GM18951 (cell line): ENCODE measurements around the gene ADAMTS13.
"Not testable (repeated sequence)": the region's sequence is repeated elsewhere in the genome, so short reads cannot be mapped to it uniquely, and the experiment has no call there.

Experiments used
- POLR2A ChIP-seq: IDR thresholded peaks from 4 replicates; pipeline ENCODE4 v1.6.1; 2011; ENCODE audit warnings: mild to moderate bottlenecking; ENCODE audit not compliant: insufficient read length, insufficient read depth; ENCODE audit errors: extremely low read depth
- in situ Hi-C: fragments of 300-500 bp; cut with MboI; formaldehyde crosslinking; loops from one replicate; pipeline ENCODE4 v1.12.0; 2022; ENCODE audit warnings: low sequenced_read_pairs, mixed read lengths, inconsistent platforms; ENCODE audit not compliant: unreplicated experiment

The ADAMTS13 gene

DNA sequence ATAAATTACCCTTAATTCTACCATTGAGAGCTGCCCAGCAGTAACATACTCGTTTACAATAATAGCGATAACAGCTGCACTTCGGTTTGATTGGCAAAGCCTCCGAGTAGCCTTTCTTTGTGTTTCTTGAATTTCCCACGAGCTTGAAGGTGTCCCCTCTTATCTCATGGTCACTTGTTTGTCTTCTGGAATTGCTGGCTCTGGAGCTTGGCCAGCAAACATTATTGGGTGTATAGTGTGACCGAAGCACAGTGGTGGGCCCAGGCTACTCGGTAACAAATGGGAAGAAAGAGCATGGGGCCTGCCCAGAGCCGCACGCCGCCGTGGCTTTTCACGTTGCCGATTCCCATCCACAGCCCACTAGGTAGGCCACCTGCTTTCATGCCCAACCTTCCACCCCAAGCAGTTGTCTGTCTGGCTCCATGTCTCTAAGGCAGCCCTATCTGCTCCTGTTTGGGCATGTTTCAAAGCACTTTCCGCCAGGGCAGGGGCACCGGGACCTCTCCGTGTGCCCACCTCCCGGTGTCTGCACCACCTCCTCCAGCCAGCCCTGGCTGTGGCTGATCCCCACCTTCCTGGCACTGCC, 37.3 kb upstream of the ADAMTS13 start:
- in situ Hi-C loops: no loop called here
- TF ChIP-seq POLR2A: no peak

DNA sequence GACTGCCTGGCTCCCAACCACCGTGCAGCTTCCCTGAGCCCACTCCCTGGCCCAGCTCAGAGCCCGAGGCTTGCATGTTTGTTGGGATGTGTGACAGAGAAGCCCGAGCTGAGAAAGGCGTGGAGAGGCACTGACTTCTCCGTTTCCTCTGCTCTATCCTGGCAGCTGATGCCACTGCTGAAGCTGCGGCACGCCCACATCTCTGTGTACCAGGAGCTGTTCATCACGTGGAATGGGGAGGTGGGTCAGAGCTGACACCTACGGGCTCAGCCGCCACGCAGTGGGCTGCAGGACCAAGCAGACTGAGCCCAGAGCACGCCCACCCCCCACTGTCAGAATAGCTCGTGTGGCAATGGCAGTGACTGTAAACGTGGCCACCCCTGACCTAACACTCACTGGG, 36.7 kb upstream of the ADAMTS13 start:
- in situ Hi-C loops: no loop called here

DNA sequence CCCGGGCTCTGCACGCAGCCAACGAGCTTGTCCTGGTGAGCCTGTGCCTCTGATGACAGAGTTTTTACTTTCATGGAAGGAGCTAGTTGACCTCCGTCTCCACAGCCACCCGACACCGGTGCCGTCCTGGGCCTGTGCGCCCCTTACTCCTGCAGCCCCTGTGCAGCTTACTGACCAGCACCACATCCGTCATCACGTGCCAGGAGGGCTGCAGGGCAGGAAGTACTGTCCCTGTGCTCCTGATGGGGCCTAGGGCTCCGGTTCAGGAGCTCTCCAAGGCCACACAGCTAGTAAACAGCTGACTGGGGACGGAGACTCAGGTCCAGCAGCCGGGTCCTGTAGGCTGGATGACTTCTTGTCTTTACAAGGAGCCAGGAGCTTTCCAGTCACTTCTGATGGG, 35.8 kb upstream of the ADAMTS13 start:
- in situ Hi-C loops: no loop called here

More for the DNA sequence above, 36.7 kb upstream of the ADAMTS13 start:
- TF ChIP-seq POLR2A: no peak

DNA sequence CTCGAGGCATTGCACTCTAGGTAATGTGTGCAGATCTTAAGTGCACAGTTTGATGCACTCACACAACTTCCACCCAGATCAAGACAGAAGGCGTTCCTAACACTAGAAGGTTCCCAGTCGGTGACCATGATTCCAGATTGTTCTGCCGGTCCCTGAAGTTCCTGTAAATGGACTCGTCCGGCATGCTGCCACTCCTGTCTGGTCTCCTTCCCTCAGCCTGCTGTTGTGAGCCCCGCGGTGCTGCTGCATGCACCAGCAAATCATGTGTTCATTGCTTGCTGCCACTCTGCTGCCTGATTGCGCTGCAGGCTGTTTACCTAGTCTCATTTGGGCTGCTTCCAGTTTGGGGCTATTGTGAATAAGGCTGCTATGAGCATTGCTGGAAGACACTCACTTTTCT, 34.5 kb upstream of the ADAMTS13 start:
- TF ChIP-seq POLR2A: no peak
- in situ Hi-C loops: no loop called here

More for the DNA sequence above, 35.8 kb upstream of the ADAMTS13 start:
- no peak for TF ChIP-seq POLR2A

DNA sequence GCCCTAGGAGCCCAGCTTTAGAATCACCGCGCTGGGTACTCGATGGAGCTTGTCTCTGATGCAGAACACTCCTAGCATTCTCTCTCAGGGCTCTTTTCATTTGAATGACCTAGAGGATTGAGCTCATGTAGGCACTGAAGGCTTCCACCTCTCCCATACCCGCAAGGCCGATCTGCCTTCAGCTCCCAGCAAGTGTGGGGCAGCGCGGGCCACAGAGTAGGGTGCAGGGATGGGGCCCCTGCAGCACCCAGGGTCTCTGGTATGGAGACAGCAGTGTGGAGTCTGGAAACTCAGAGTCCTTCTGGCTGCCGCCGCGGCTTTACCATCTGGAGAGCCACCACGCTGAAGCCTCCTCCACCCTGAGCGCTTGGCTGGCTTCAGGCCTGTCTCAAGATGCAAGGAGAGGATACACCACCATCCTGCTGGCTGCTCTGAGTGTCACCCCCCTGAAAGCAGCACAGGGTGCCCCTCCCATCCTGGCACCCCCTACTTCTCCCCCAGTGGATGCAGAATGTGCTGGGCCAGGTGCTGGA, 33.1 kb upstream of the ADAMTS13 start:
- in situ Hi-C loops: no loop called here
- no peak for TF ChIP-seq POLR2A

DNA sequence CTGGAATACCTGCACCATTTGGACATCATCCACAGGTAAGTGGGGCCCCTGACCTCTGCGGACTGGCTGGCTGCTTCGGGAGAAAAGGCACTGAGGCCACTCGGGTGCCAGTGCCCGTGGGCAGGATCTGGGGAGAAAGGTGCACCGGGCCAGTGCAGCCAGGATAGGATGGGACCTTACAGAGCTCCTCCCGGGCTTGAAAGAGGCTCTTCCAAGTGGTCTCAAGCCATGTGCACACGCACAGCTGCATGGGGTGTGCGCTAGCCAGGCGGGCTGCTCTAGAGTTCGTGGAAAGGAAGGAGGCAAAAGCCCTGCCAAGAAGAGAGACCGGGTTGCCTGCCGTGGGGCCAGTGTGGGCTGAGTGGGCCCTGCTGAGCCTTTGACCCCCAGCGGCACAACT, 32.6 kb upstream of the ADAMTS13 start:
- in situ Hi-C loops: no loop called here

DNA sequence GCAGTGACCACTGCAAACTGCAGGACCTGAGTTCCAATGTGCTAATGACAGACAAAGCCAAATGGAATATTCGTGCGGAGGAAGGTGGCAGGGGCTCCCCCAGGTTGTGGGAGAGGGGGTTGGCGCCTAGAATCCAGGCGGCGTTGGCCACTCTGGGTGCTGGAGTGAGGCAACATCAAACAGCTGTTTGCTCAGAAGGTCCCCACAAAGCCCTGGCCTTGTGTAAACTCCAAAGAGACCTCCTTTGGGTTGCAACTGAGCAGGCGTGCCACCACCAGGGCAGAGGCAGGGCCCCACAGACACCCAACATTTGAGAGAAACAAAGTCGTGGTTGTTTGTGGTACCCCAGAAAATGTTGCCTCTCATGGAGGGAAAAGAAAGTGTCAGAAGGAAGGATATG, 31.5 kb upstream of the ADAMTS13 start:
- in situ Hi-C loops: no loop called here
- TF ChIP-seq POLR2A: no peak

More for the DNA sequence above, 32.6 kb upstream of the ADAMTS13 start:
- TF ChIP-seq POLR2A: no peak

DNA sequence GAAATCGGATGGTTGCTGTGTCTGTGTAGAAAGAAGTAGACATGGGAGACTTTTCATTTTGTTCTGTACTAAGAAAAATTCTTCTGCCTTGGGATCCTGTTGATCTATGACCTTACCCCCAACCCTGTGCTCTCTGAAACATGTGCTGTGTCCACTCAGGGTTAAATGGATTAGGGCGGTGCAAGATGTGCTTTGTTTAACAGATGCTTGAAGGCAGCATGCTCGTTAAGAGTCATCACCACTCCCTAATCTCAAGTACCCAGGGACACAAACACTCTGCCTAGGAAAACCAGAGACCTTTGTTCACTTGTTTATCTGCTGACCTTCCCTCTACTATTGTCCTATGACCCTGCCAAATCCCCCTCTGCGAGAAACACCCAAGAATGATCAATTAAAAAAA, 30.7 kb upstream of the ADAMTS13 start:
- in situ Hi-C loops: not testable (repeated sequence)

DNA sequence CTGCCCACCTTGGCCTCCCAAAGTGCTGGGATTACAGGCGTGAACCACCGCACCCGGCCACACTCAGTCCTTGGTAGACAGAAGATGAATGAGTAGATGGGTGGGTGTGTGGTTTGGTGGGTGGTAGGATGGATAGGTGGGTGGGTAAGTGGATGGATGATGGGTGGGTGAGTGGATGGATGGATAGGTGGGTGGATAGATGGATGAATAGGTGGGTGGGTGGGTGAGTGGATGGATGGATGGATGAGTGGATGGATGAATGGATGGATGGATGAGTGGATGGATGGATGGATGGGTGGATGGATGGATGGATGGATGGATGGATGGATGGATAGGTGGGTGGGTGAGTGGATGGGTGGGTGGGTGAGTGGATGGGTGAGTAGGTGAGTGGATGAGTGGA, 29.9 kb upstream of the ADAMTS13 start:
- in situ Hi-C loops: not testable (repeated sequence)

DNA sequence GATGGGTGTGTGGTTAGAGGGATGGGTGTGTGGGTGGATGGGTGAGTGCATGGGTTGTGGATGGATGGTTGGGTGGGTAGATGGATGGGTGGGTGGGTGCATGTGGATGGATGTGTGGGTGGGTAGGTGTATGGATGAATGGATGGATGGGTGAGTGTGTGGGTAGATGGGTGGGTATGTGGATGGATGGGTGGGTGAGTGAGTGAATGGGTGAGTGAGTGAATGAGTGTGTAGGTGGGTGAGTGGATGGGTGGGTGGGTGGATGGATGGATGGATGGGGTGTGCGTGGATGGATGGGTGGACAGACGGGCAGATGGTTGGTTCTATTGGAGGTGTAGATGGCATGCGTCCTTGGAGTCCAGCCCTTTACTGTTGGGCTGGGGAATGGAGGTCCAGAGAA, 28.8 kb upstream of the ADAMTS13 start:
- in situ Hi-C loops: no loop called here
- no peak for TF ChIP-seq POLR2A

DNA sequence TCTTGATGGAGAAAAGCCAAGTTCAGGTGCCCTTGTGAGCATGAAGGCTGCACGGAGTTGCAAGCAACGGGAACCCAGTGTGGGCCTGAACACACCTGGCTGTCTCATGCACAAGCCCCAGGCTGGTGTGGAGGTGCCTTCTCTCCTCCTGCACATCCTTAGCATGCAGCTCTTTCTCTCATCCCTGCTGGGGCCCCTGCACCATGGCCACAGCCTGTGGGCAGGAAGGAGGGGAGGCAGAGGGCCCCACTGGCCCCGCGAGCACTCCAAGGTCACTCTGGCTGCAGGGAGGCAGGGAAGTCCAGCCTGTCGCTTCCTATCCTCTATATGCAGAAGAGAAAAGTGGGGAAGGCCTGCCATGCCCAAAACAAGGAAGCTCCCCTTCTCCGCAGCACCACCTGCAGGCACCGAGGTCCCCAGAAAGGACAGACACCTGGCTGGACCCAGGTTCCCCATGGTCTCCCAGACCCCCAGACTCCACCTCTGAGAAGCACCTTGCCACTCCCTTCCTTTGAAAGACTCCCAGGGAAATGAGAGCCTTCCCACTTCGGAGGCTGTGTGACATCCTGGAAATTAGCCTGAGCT, 27.4 kb upstream of the ADAMTS13 start:
- no peak for TF ChIP-seq POLR2A
- in situ Hi-C loops: no loop called here

DNA sequence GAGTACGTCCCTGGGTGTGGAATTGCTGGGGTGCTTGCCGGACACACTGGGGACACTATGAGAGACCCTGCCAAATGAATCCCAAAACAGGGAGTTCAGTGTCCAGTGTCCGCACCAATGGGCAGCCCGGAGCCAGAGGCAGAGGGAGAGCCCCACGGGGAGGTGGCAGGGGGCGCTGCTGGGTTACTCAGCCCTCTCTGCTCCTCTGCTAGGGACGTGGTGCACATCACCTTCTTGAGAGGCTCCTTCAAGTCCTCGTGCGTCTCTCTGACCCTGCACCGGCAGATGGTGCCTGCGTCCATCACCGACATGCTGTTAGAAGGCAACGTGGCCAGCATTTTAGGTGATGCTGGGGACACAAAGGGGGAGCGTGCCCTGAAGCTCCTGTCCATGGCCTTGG, 25.2 kb upstream of the ADAMTS13 start:
- in situ Hi-C loops: no loop called here
- no peak for TF ChIP-seq POLR2A

DNA sequence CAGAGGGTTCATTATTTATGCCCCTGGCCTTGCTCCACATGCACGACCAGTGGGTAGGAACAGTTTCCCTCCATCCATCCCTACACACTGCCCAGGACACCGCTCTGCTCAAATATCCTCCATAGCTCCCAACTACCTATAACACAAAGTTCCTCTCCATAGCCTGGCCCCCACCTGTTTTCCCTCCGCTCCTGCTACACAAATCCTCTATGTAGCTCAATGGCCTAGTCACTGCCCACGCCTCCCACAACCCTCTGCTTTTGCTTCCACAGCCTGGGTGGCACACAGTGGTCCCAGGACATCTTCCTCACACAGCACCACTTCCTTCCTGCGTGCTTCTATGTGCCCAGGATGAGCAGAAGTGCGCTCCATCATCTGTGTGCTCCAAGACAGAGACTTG, 24.8 kb upstream of the ADAMTS13 start:
- TF ChIP-seq POLR2A: no peak
- in situ Hi-C loops: no loop called here

DNA sequence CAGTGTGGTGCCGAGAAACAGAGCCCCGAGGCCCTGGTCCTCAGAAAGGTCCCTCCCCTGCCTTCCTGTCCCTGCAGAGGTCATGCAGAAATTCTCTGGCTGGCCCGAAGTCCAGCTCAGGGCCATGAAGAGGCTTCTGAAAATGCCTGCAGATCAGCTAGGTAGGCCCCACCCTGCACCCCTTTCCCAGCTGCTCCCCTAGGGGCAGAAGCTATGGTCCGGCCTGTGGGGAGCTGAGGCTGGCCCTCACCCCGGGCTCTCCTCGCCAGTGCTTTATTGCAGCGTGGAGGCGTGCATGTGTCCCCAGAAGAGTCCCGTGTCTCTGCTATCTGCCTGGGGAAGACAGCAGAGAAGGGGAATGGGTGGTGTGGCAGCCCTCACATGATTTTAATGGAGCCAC, 24.3 kb upstream of the ADAMTS13 start:
- TF ChIP-seq POLR2A: no peak
- in situ Hi-C loops: no loop called here

DNA sequence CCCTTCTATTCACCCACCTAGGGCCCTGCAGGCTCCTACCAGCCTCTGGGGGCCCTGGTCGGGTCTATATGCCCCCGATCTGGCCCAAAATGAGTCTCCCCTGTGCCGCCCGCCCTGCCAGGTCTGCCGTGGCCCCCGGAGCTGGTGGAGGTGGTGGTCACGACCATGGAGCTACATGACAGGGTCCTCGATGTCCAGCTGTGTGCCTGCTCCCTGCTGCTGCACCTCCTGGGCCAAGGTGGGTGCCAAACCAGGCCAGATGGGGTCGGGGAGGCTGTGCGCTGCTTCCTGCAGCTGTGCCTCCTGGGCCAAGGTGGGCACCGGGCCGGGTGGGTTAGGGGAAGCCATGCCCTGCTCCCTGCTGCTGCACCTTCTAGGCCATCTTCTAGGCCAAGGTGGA, 21.9 kb upstream of the ADAMTS13 start:
- no peak for TF ChIP-seq POLR2A

More for the DNA sequence above, 21.9 kb upstream of the ADAMTS13 start:
- in situ Hi-C loops: no loop called here
